GM12878 (cell line): Measurements from ENCODE around the gene GAGE12J. TPM values are rescaled to one million over a fixed set of nuclear protein-coding genes. Genes with fewer than 3 reads are reported as not detected.

Source experiments
- ATAC-seq: fragments of 200-7000 bp; cut with Tn5 transposase; 3 replicates; pipeline ENCODE4 v1.9.1; 2020; ENCODE audit warnings: mild to moderate bottlenecking, moderate library complexity
- BruUV-seq: library from RNA; stranded (reverse); fragments of 400-500 nt; replicated peaks from 2 replicates; lab custom pipeline; 2021; lab: Mats Ljungman, UMichigan
- CTCF ChIA-PET: fragments of 300-600 bp; sonication (Branson Sonifier 250); formaldehyde crosslinking; extraction: SDS; loops from one replicate; lab custom pipeline; 2021; ENCODE audit warnings: inconsistent platforms; lab: Yijun Ruan, JAX
- POLR2A ChIA-PET: fragments of 350-600 bp; formaldehyde crosslinking; extraction: SDS; loops from one replicate; lab custom pipeline; 2021; ENCODE audit warnings: inconsistent platforms; lab: Charles Lee
- RAD21 ChIA-PET: fragments of 300-600 bp; sonication (Branson Sonifier 250); formaldehyde crosslinking; loops from one replicate; lab custom pipeline; 2023; ENCODE audit warnings: antibody characterized with exemption; ENCODE audit not compliant: unreplicated experiment; lab: Charles Lee
- SMC1A ChIA-PET: fragments of 300-600 bp; sonication (Branson Sonifier 250); formaldehyde crosslinking; loops from one replicate; lab custom pipeline; 2023; ENCODE audit not compliant: unreplicated experiment, uncharacterized antibody; lab: Charles Lee
- DNase-seq: peaks from one replicate; pipeline ENCODE4 v3.0.0-alpha.2; 2011; ENCODE audit warnings: low read depth, low spot score
- FAIRE-seq: peaks from 3 replicates; lab custom pipeline; 2011; peaks lifted over from hg19 to GRCh38; lab: Jason Lieb, UNC
- H2AFZ ChIP-seq: 2 replicates; pipeline ENCODE4 v1.6.0; 2011; ENCODE audit warnings: low read depth, low read length, control low read depth; ENCODE audit not compliant: control insufficient read depth
- H3K27ac ChIP-seq: 2 replicates; pipeline ENCODE4 v1.5.1; 2011; ENCODE audit warnings: control low read depth; ENCODE audit not compliant: control insufficient read depth, insufficient read depth
- H3K27me3 ChIP-seq, 2 experiments: replicated peaks in 1 of 2; 2 replicates each; pipeline versions ENCODE4 v1.6.0 to v1.6.1; 2011; ENCODE audit warnings: low read length in 1 of 2; ENCODE audit not compliant: control insufficient read depth in 2 of 2, insufficient read depth in 2 of 2
- H3K36me3 ChIP-seq, 2 experiments: 2 replicates each; pipeline ENCODE4 v1.5.1; 2011; ENCODE audit warnings: low read length in 1 of 2; ENCODE audit not compliant: control insufficient read depth in 2 of 2, insufficient read depth in 2 of 2
- H3K4me1 ChIP-seq: 2 replicates; pipeline ENCODE4 v1.6.1; 2011; ENCODE audit warnings: mild to moderate bottlenecking, low read length, moderate library complexity, mixed read lengths; ENCODE audit not compliant: control insufficient read depth, insufficient read depth
- H3K4me2 ChIP-seq: 2 replicates; pipeline ENCODE4 v1.6.0; 2011; ENCODE audit warnings: control low read depth; ENCODE audit not compliant: control insufficient read depth, insufficient read depth
- H3K4me3 ChIP-seq: fragments of 200-600 bp; sonication (generic); 2 replicates; pipeline ENCODE4 v1.5.1; 2016
- H3K79me2 ChIP-seq: 2 replicates; pipeline ENCODE4 v1.6.0; 2011; ENCODE audit warnings: low read length; ENCODE audit not compliant: control insufficient read depth, insufficient read depth
- H3K9ac ChIP-seq: 2 replicates; pipeline ENCODE4 v1.8.0; 2011; ENCODE audit warnings: low read length, control low read depth, mixed read lengths; ENCODE audit not compliant: control insufficient read depth, insufficient read depth
- H3K9me3 ChIP-seq: replicated peaks from 3 replicates; pipeline ENCODE4 v1.5.1; 2011; ENCODE audit warnings: mild to moderate bottlenecking, low read length; ENCODE audit not compliant: control insufficient read depth, insufficient read depth
- H4K20me1 ChIP-seq: 2 replicates; pipeline ENCODE4 v1.6.0; 2011; ENCODE audit not compliant: control insufficient read depth, insufficient read depth
- CTCF ChIP-seq, 3 experiments: IDR thresholded peaks in 2 of 3; conservative IDR thresholded peaks in 1 of 3; 2 replicates each; pipeline ENCODE4 v1.5.1; 2011; ENCODE audit warnings: low read depth in 3 of 3, low read length in 3 of 3, mild to moderate bottlenecking in 3 of 3, control low read depth in 2 of 3, moderate library complexity in 2 of 3, inconsistent platforms in 1 of 3, mixed read lengths in 1 of 3; ENCODE audit not compliant: control insufficient read depth in 2 of 3, insufficient read depth in 1 of 3; ENCODE audit errors: extremely low read depth in 1 of 3
- EZH2 ChIP-seq: IDR thresholded peaks from 2 replicates; pipeline ENCODE4 v1.6.1; 2012; ENCODE audit warnings: low read depth, mild to moderate bottlenecking, control low read depth, inconsistent platforms, low read length, borderline replicate concordance; ENCODE audit not compliant: control insufficient read depth
- NKRF ChIP-seq: fragments of 450-650 bp; conservative IDR thresholded peaks from 2 replicates; pipeline ENCODE4 v1.6.1; 2017; ENCODE audit warnings: mild to moderate bottlenecking, moderate library complexity
- TBL1XR1 ChIP-seq: IDR thresholded peaks from 2 replicates; pipeline ENCODE4 v1.6.1; 2012; ENCODE audit warnings: low read depth, low read length, improper control_type of control experiment
- WGBS: methylation state at CpG from one replicate; pipeline ENCODE4 v1.1.6; 2016; ENCODE audit warnings: low lambda C conversion rate; ENCODE audit not compliant: insufficient replicate concordance, insufficient coverage; ENCODE audit errors: missing lambda C conversion rate; 5-methylcytosine and 5-hydroxymethylcytosine counted together
- in situ Hi-C: fragments of 300-500 bp; cut with MboI; formaldehyde crosslinking; loops from 9 replicates; pipeline ENCODE4 v1.14.3; 2018; ENCODE audit warnings: mixed read lengths
- intact Hi-C: fragments of 100-400 bp; cut with micrococcal nuclease; formaldehyde crosslinking; loops from one replicate; pipeline ENCODE4 v1.14.2; 2022; ENCODE audit not compliant: unreplicated experiment
- polyA plus RNA-seq, 11 experiments: library from polyadenylated mRNA; depleted of rRNA in 4 of 11; unstranded in 6 of 11; stranded (reverse) in 5 of 11; fragments of >200 nt; fragmentation: Nextera tagmentation in 4 of 11; fragmentation: Illumina TruSeq in 1 of 11; extraction: Ambion mirVana in 4 of 11; extraction: Trizol in 1 of 11; gene quantifications; 1 replicate in 1 of 11; 2 replicates in 10 of 11; pipeline versions ENCODE4 v1.2.1 to v1.2.3, GENCODE V29; 2011 to 2016; ENCODE audit warnings: inconsistent platforms in 2 of 11, missing spikeins in 2 of 11, low read depth in 1 of 11
- total RNA-seq, 4 experiments: library from RNA; depleted of rRNA in 3 of 4; stranded (reverse); fragments of >200 nt in 3 of 4; fragmentation: Illumina TruSeq in 1 of 4; extraction: Trizol in 1 of 4; gene quantifications; 2 replicates each; pipeline versions ENCODE4 v1.2.1 to v1.2.3, GENCODE V29; 2013 to 2021

Gene GAGE12J
- total and polyA plus RNA-seq, 10 of the 15 experiments (the other 5 are each of a cell fraction or from before 2014, with no cell fraction given), result not detected

DNA sequence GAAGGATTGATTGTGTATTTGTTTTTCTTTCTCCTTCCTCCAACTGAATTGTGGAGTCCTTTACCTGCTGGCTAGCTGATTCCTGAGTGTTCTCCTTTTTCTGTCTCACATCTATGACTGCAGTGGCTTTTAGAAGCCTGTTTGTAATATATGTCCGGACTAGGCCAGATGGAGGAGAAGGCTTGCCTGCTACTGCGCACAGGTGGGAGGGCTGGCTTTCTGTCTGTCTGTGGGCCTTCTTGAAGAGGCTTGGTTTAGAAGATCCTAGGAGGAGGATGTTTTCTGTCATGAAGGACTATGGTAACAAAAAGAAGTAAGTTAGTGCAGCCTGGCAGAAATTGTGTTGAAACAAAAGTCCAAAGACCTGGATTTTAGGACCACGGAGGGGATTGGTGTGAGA lies 43.8 kb upstream of the GAGE12J start:
- RAD21 ChIA-PET, result no interaction called here

DNA sequence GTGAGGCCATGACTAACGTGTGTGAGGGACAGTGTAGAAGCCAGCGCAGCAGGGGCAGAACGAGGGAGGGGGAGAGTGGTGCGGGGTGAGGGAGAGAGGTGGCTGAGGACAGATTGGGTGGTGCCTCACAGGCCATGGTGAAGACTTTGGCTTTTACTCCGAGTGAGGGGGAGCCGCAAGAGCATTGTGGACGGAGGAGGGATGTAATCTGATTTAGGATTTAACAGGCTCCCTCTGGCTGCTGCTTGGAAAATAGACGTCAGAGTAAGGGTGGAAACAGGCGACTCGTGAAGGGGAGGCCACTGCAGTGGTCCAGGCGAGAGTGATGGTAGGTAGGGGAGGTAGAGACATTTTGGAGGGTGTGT lies 39.2 kb upstream of the GAGE12J start:
- SMC1A ChIA-PET, result no interaction called here
- DNase-seq, result no peak
- WGBS, result 61% methylated on average over 11 of the region's 11 CpGs
- H3K27ac ChIP-seq, result no peak overlapping the region
- ATAC-seq, result no peak
- no peak overlapping the region for H3K4me3 ChIP-seq
- no peaks in the 10 kb centered on the region for H3K27me3 ChIP-seq
- intact Hi-C loops, result no loop called here
- no peaks in the 10 kb centered on the region for H3K9me3 ChIP-seq
- H3K79me2 ChIP-seq, result no peaks in the 10 kb centered on the region
- no peak overlapping the region for H2AFZ ChIP-seq
- no peaks in the 10 kb centered on the region for H3K36me3 ChIP-seq
- FAIRE-seq, result no peak
- no peak overlapping the region for H3K4me2 ChIP-seq
- no peak overlapping the region for H3K9ac ChIP-seq
- POLR2A ChIA-PET, result no interaction called here
- BruUV-seq, result no TSS peak
- TF ChIP-seq CTCF (IDR thresholded peaks at IDR 0.05 in 2 of 3, conservative IDR thresholded peaks at IDR 0.05 in 1 of 3; ENCODE audit: control insufficient read depth in 2 of 3, extremely low read depth in 1 of 3, insufficient read depth in 1 of 3, low read depth in 3 of 3, low read length in 3 of 3) (peak in 1 of 3 experiments; percentile 16; a peak in 1 of 6 replicates), NKRF (no peak)
- RAD21 ChIA-PET, result no interaction called here
- H4K20me1 ChIP-seq, result no peaks in the 10 kb centered on the region
- H3K4me1 ChIP-seq, result no peaks in the 10 kb centered on the region
- in situ Hi-C loops, result no loop called here
- CTCF ChIA-PET, result no interaction called here

More for the DNA sequence above, 43.8 kb upstream of the GAGE12J start:
- in situ Hi-C loops, result no loop called here
- H3K4me2 ChIP-seq, result no peak overlapping the region
- no peaks in the 10 kb centered on the region for H3K79me2 ChIP-seq
- H3K4me1 ChIP-seq, result no peaks in the 10 kb centered on the region
- no TSS peak for BruUV-seq
- H3K4me3 ChIP-seq, result no peak overlapping the region
- ATAC-seq, result no peak
- DNase-seq, result no peak
- ChIA-PET SMC1A (no interaction called here), CTCF (no interaction called here), POLR2A (no interaction called here)
- no peaks in the 10 kb centered on the region for H3K9me3 ChIP-seq
- H4K20me1 ChIP-seq, result no peaks in the 10 kb centered on the region
- intact Hi-C loops, result no loop called here
- no peak overlapping the region for H3K27ac ChIP-seq
- no peaks in the 10 kb centered on the region for H3K27me3 ChIP-seq
- no peak overlapping the region for H3K9ac ChIP-seq
- TF ChIP-seq TBL1XR1, result no peak
- TF ChIP-seq EZH2, result no peak
- H2AFZ ChIP-seq, result no peak overlapping the region
- WGBS, result 80% methylated on average over 3 of the region's 3 CpGs
- no peak for FAIRE-seq
- no peaks in the 10 kb centered on the region for H3K36me3 ChIP-seq
